Activated CD4-positive, alpha-beta T cell treated with anti-CD3 and anti-CD28 coated beads for 36 hours (primary cell): ENCODE data around the gene CAD. TPM values are rescaled to one million over a fixed set of nuclear protein-coding genes. Genes with fewer than 3 reads are reported as not detected.

Experiments used
- ATAC-seq: fragments of 200-7000 bp; cut with Tn5 transposase; one replicate; pipeline ENCODE4 v1.10.0; 2021; ENCODE audit warnings: mild to moderate bottlenecking, moderate library complexity
- CTCF ChIA-PET: fragments of 350-600 bp; sonication (Branson Sonifier 250); formaldehyde crosslinking; loops from one replicate; lab custom pipeline; 2021; ENCODE audit warnings: antibody characterized with exemption; lab: Charles Lee
- POLR2A ChIA-PET: fragments of 350-600 bp; sonication (Branson Sonifier 250); formaldehyde crosslinking; loops from one replicate; lab custom pipeline; 2021; ENCODE audit warnings: antibody characterized with exemption, inconsistent platforms; lab: Charles Lee
- DNase-seq: peaks from one replicate; pipeline ENCODE4 v3.0.0-alpha.2; 2020
- H3K27ac Mint-ChIP-seq: one replicate; pipeline ENCODE4 v1.8.0; 2021; ENCODE audit warnings: mixed read lengths
- H3K27me3 Mint-ChIP-seq: one replicate; pipeline ENCODE4 v1.8.0; 2021; ENCODE audit warnings: mixed read lengths
- H3K36me3 Mint-ChIP-seq: one replicate; pipeline ENCODE4 v1.8.0; 2021; ENCODE audit warnings: low read depth, mixed read lengths
- H3K4me1 Mint-ChIP-seq: one replicate; pipeline ENCODE4 v1.8.0; 2021; ENCODE audit warnings: mixed read lengths
- H3K4me3 Mint-ChIP-seq: one replicate; pipeline ENCODE4 v1.8.0; 2021; ENCODE audit warnings: mild to moderate bottlenecking, moderate library complexity, mixed read lengths
- H3K9me3 Mint-ChIP-seq: one replicate; pipeline ENCODE4 v1.8.0; 2021; ENCODE audit warnings: low read depth, mixed read lengths
- intact Hi-C, 2 experiments: fragments of 100-400 bp; cut with DNase I in 1 of 2; cut with micrococcal nuclease in 1 of 2; formaldehyde crosslinking; loops; one replicate each; pipeline versions ENCODE4 v1.14.2 to v1.15.1; 2022 to 2024; cut with DNase I, micrococcal nuclease
- total RNA-seq, 2 experiments: library from RNA; stranded (reverse); gene quantifications; one replicate each; pipeline ENCODE4 v1.2.3, GENCODE V29; 2021

CAD gene
- total RNA-seq, 2 experiments from 2014 or later, result 107 to 147 TPM

DNA sequence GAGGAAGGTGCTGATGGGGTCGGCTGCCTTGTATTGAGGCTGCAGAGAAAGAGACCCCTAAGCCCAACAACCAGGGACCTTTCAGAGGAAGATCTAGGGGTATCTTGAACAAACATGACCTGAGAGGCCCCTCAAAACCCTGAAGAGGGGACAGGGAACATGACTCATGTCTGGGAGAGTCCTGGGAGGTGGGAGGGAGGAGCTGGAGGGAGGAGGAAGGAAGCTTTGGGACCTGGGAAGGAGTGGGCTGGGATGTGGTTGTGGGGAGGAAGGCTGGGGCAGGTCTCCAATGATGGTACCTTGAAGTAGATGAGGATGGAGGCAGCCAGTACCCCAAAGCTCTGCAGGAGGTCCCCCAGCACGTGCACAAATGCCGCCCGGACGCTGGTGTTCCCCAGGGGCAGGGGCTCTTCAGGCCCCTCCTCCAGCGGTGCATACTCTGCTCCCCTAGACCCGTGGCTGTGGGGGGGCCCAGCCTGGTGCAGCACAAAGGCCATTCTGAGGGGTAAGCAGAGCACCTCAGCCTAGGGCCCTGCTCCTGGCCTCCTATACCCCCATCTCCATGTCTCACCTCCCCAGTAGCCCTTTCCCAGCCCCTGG is 39.8 kb downstream of the CAD start:
- ATAC-seq (no peak), DNase-seq (no peak)
- CTCF ChIA-PET, result interaction anchor here (0.5 to 1.2 kb wide), 3 partner anchors 14 to 47 kb away, joined by 4 to 5 read pairs (median 4); no protein-coding TSS in a partner anchor
- intact Hi-C loops, result no loop called here
- Mint-ChIP-seq H3K27ac (no peak overlapping the region), H3K27me3 (peaks cover 42% of the 10 kb centered on the region), H3K4me3 (no peak overlapping the region), H3K36me3 (no peaks in the 10 kb centered on the region), H3K4me1 (peaks cover 4% of the 10 kb centered on the region), H3K9me3 (no peaks in the 10 kb centered on the region)
- POLR2A ChIA-PET, result no interaction called here

DNA sequence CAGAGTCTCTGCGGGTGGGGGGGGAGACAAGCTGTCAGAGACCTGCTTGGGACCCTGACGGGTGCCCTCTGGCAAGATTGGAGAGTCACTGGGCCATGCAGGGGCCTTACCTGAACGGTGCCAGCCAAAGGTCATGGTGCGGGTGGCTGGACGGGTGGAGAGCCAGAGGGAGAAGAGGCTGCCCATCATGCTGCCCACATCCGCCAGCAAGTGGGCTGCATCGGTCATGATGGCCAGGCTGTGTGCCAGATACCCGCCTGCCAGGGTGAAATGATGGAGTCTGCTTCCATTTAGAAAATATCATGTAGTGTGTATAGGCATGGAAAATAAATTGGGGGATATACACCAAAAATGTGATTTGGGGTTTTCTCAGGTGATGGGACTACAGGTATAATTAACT is 40.9 kb downstream of the CAD start:
- ATAC-seq, result no peak
- H3K4me3 Mint-ChIP-seq, result no peak overlapping the region
- DNase-seq, result no peak
- POLR2A ChIA-PET, result no interaction called here
- CTCF ChIA-PET, result no interaction called here
- H3K36me3 Mint-ChIP-seq, result no peaks in the 10 kb centered on the region
- intact Hi-C loops, result no loop called here
- no peaks in the 10 kb centered on the region for H3K9me3 Mint-ChIP-seq
- peaks cover 4% of the 10 kb centered on the region for H3K4me1 Mint-ChIP-seq
- peaks cover 44% of the 10 kb centered on the region for H3K27me3 Mint-ChIP-seq
- H3K27ac Mint-ChIP-seq, result no peak overlapping the region

DNA sequence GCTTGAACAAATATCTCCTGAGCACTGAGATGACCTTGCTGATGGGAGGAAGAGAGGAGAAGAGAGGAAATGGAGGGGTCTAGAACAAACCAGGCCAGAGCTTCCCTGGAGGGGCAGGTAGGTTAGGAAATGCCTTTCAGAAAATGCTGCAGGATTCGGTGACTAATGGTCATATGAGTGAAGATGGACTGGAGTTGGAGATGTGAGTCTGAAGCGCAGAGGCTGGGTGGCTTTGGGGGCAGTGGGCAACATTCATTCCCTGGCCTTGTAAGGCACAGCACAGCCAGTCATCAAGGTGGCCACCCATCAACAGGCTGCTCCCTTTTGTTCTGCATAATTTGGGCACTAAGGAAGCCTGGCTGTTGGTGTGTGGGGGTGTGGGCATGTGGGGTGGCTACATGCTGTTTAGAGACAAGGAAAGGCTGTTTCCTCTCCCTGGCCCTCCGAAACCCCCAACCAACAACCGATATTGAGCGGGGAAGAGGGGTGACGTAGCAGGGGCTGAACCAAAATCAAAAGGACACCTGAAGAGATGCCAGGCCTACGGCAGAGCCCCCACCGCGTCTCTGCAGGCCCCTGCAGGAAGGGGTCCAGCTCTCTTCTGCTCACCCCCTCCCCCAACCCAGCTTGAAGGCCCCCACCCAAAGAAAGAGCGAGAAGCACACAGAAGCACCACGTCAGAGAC is 44.2 kb downstream of the CAD start:
- ChIA-PET POLR2A (interaction anchor here (0.7 kb wide), 1 partner anchor 103 kb away, joined by 3 read pairs; no protein-coding TSS in a partner anchor), CTCF (interaction anchor here (2.7 to 6.3 kb wide), 2 partner anchors 19 to 42 kb away, joined by 16 to 82 read pairs; partner anchors contain the start of gene TRIM54)
- H3K27me3 Mint-ChIP-seq, result peaks cover 53% of the 10 kb centered on the region
- intact Hi-C loops, result loop anchor here (5.0 kb wide), 2 partner anchors 46 to 414 kb away; partner anchors contain the start of genes DPYSL5 (in 1 of the 2) and UCN (in 1 of the 2)
- H3K4me1 Mint-ChIP-seq, result peaks cover 23% of the 10 kb centered on the region
- no peaks in the 10 kb centered on the region for H3K9me3 Mint-ChIP-seq
- peak overlapping the region; percentile 13 for H3K4me3 Mint-ChIP-seq
- ATAC-seq (no peak), DNase-seq (no peak)
- H3K36me3 Mint-ChIP-seq, result no peaks in the 10 kb centered on the region
- H3K27ac Mint-ChIP-seq, result no peak overlapping the region

GRCh38 chr2:27261926-27262298 is 44.7 kb downstream of the CAD start:
- no peak for ATAC-seq
- CTCF ChIA-PET, result interaction anchor here (2.7 to 6.3 kb wide), 2 partner anchors 19 to 41 kb away, joined by 16 to 82 read pairs; partner anchors contain the start of gene TRIM54

DNA sequence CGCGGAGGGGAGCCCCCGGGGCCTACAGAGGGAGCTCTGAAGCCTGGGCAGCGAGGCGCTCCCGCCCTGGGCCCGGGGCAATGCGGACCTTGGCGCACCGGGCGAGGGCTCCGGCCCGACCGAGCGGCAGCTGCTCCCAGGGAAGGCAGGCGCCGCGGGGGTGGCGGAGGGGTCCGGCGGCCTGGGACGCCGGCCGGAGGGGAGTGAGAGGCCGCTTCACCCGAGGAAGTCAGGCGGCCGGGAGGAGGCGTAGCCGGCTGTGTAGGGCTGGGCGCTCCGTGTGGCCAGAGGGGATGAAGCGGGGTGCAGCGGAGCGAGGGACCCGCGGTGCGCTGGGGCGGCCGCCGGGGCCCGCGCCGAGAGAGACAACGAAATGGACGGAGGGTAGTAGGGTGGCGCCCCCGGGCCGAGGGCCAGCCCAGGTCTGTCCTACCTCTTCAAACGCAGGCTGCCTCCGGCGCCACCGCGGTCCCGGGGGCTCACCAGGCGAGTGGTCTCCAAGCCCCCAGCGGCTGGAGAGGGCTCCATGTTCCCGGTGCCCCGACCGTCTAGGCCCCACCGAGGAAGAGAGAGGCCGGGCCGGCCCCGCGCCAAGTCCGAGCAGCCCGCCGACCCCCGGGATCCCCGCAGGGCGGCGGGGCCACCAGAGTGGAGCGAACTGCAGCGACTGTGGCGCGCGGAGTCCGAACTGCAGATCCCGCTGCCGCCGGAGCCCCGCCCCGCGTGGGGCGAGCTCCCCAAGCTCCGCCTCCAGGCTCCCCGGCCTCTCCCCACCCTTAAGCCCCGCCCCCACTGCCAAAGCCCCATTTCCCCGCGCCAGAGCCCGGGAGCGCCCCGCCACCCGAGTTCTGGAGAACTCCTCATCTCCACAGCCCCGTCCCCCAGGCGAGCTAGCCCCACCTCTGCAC is 45.5 kb downstream of the CAD start, which contains the start of gene SLC30A3:
TSS of gene SLC30A3 (minus strand) at position 669 of the 908 bp plus-strand sequence. CDS start at position 528, 141 bp downstream.
- Mint-ChIP-seq H3K36me3 (no peaks in the 10 kb centered on the region), H3K4me3 (peak within 1 kb of the TSS; percentile 71), H3K9me3 (no peaks in the 10 kb centered on the region), H3K27me3 (peaks cover 49% of the 10 kb centered on the region), H3K27ac (peak within 1 kb of the TSS; percentile 52), H3K4me1 (peaks cover 23% of the 10 kb centered on the region)
- intact Hi-C loops, result loop anchor here (1.0 to 5.0 kb wide), 4 partner anchors 18 to 415 kb away; partner anchors contain the start of genes ATRAID (in 1 of the 2), DPYSL5 (in 1 of the 2), SLC5A6 (in 1 of the 2) and UCN (in 1 of the 2)
- ChIA-PET POLR2A (no interaction called here), CTCF (interaction anchor here (0.8 to 6.3 kb wide), 6 partner anchors 10 to 421 kb away, joined by 3 to 82 read pairs (median 8); partner anchors contain the start of gene TRIM54)
- peak; percentile 75 for ATAC-seq
- peak; percentile 85 for DNase-seq

More at GRCh38 chr2:27261926-27262298, 44.7 kb downstream of the CAD start:
- Mint-ChIP-seq H3K27me3 (peaks cover 53% of the 10 kb centered on the region), H3K4me3 (peak overlapping the region; percentile 13), H3K27ac (no peak overlapping the region), H3K4me1 (peaks cover 23% of the 10 kb centered on the region), H3K9me3 (no peaks in the 10 kb centered on the region), H3K36me3 (no peaks in the 10 kb centered on the region)
- intact Hi-C loops, result loop anchor here (2.0 to 5.0 kb wide), 3 partner anchors 45 to 415 kb away; partner anchors contain the start of genes ATRAID (in 1 of the 2), DPYSL5 (in 1 of the 2), SLC5A6 (in 1 of the 2) and UCN (in 1 of the 2)
- DNase-seq, result peak; percentile 31
- POLR2A ChIA-PET, result no interaction called here

GRCh38 chr2:27263287-27264252 is 46.4 kb downstream of the CAD start:
- ATAC-seq (no peak), DNase-seq (peak; percentile 29)
- Mint-ChIP-seq H3K4me1 (peaks cover 23% of the 10 kb centered on the region), H3K4me3 (peak overlapping the region; percentile 71), H3K36me3 (no peaks in the 10 kb centered on the region), H3K27ac (peak overlapping the region; percentile 52), H3K27me3 (peaks cover 47% of the 10 kb centered on the region), H3K9me3 (no peaks in the 10 kb centered on the region)
- ChIA-PET CTCF (interaction anchor here (0.7 to 6.3 kb wide), 10 partner anchors 9 to 453 kb away, joined by 3 to 82 read pairs (median 4); partner anchors contain the start of gene TRIM54), POLR2A (no interaction called here)
- intact Hi-C loops, result loop anchor here (1.0 to 5.0 kb wide), 4 partner anchors 17 to 416 kb away; partner anchors contain the start of genes ATRAID (in 1 of the 2), DPYSL5 (in 1 of the 2), SLC5A6 (in 1 of the 2) and UCN (in 1 of the 2)

DNA sequence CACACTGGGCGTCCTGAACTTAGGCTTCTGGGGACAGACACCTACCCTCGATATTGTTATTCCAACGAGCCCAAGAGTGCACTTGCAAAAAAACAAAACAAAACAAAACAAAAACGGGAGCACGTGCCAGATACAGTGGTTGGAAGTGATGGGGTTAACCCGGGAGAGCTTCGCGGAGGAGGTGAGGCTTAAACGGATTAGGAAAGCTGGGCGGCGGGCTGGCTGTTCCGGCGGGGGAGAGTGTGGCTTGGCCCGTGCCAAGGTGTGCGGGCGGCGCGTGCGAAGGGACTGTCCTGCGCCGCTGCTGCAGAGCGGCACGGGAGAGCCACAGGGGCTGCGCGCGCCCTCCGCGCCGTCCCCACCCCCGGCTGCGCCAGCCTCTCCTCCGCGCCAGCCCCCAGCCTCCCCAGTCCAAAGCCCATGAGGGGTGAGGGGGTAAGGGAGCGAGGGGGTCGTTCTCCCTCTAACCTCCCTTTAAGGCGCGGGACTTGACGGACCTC is 47.1 kb downstream of the CAD start:
- CTCF ChIA-PET, result interaction anchor here (1.0 to 6.3 kb wide), 8 partner anchors 9 to 419 kb away, joined by 3 to 82 read pairs (median 6); partner anchors contain the start of genes DNAJC5G and TRIM54
- H3K27ac Mint-ChIP-seq, result no peak overlapping the region
- peaks cover 23% of the 10 kb centered on the region for H3K4me1 Mint-ChIP-seq
- ATAC-seq (peak; percentile 40), DNase-seq (peak; percentile 38)
- no peaks in the 10 kb centered on the region for H3K36me3 Mint-ChIP-seq
- H3K4me3 Mint-ChIP-seq, result peak overlapping the region; percentile 71
- H3K9me3 Mint-ChIP-seq, result no peaks in the 10 kb centered on the region
- intact Hi-C loops, result loop anchor here (5.0 kb wide), 2 partner anchors 43 to 417 kb away; partner anchors contain the start of genes DPYSL5 (in 1 of the 2) and UCN (in 1 of the 2)
- POLR2A ChIA-PET, result interaction anchor here (0.6 kb wide), 2 partner anchors 47 to 56 kb away, joined by 3 read pairs; partner anchors contain the start of gene CAD
- H3K27me3 Mint-ChIP-seq, result peaks cover 44% of the 10 kb centered on the region

GRCh38 chr2:27264753-27265535 is 47.8 kb downstream of the CAD start:
- peak; percentile 67 for ATAC-seq
- ChIA-PET POLR2A (interaction anchor here (0.6 kb wide), 2 partner anchors 48 to 56 kb away, joined by 3 read pairs; partner anchors contain the start of gene CAD), CTCF (interaction anchor here (0.6 to 6.3 kb wide), 11 partner anchors 8 to 252 kb away, joined by 3 to 82 read pairs (median 4); partner anchors contain the start of genes DNAJC5G and TRIM54)

DNA sequence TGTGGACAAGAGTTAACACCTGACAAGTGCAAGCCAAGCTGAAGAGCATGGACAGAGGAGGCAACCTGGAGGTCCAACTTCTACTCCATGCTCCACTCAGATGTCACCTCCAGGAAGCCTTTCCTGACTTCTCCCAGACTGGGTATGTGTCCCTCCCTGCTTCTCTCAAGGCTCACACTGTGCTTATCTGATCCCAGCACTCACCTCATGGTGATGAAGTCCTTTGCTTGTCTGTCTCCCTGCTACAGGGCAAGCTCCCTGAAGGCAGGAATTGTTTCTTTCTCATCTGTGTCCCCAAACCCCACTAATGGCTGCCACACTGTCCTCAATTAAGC is 48.3 kb downstream of the CAD start:
- no peak for DNase-seq
- no peaks in the 10 kb centered on the region for H3K9me3 Mint-ChIP-seq
- no peak overlapping the region for H3K27ac Mint-ChIP-seq
- H3K27me3 Mint-ChIP-seq, result peaks cover 35% of the 10 kb centered on the region
- intact Hi-C loops, result no loop called here
- POLR2A ChIA-PET, result no interaction called here
- no peaks in the 10 kb centered on the region for H3K36me3 Mint-ChIP-seq
- peaks cover 23% of the 10 kb centered on the region for H3K4me1 Mint-ChIP-seq
- ATAC-seq, result no peak
- CTCF ChIA-PET, result interaction anchor here (0.6 to 6.3 kb wide), 9 partner anchors 10 to 253 kb away, joined by 3 to 82 read pairs (median 4); partner anchors contain the start of genes DNAJC5G and TRIM54
- no peak overlapping the region for H3K4me3 Mint-ChIP-seq

More at GRCh38 chr2:27264753-27265535, 47.8 kb downstream of the CAD start:
- H3K4me1 Mint-ChIP-seq, result peaks cover 23% of the 10 kb centered on the region
- H3K4me3 Mint-ChIP-seq, result peak overlapping the region; percentile 53
- H3K9me3 Mint-ChIP-seq, result no peaks in the 10 kb centered on the region
- H3K27me3 Mint-ChIP-seq, result peaks cover 41% of the 10 kb centered on the region
- no peak overlapping the region for H3K27ac Mint-ChIP-seq
- no peaks in the 10 kb centered on the region for H3K36me3 Mint-ChIP-seq
- intact Hi-C loops, result loop anchor here (5.0 kb wide), 2 partner anchors 42 to 418 kb away; partner anchors contain the start of genes DPYSL5 (in 1 of the 2) and UCN (in 1 of the 2)
- DNase-seq, result peak; percentile 80
